Stimulated activated CD4-positive, alpha-beta T cell treated with anti-CD3 and anti-CD28 coated beads, Interleukin-1b, Interleukin-23, amount 100 ng/mL, for 24 hours (primary cell): ENCODE data around the gene BMPR1B.
"Not testable (repeated sequence)": the region's sequence is repeated elsewhere in the genome, so short reads cannot be mapped to it uniquely, and the experiment has no call there.

Source experiments
- DNase-seq, 4 experiments: peaks; one replicate each; pipeline ENCODE4 v3.0.0-alpha.2; 2020; ENCODE audit warnings: low read depth in 4 of 4, low spot score in 1 of 4

BMPR1B gene

DNA sequence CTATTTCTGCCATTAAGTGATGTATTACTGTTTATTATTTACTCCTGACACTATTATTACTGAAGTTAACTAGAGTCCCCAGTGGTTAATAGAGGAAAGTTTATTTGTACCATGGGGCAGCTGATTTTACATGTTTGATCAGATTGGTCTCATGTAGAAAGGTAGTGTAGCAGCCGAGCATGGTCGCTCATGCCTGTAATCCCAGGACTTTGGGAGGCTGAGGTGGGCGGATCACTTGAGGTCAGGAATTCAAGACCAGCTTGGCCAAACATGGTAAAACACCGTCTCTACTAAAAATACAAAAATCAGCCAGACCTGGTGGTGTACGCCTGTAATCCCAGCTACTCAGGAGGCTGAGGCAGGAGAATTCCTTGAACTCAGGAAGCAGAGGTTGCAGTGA lies 74.6 kb downstream of the BMPR1B start:
- not testable (repeated sequence) for DNase-seq

DNA sequence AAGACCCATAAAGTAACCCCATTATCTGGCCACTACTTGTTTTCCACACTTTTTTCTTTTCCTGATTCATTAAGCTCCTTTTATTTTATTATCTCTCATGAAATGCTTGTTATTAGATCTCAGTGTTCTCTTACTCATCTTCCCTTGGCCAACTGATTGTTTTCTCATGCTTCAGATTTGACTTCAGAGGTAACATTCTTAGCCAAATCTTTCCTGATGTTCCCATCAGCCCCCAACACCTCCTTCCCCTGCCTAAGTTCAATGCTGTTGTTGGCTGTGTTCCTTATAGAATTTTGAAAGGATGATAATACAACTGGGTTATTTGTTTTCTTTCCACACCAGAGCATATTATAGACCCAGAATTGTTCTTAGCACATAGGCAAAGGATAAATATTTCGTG lies 75.6 kb downstream of the BMPR1B start:
- no peak for DNase-seq

- no peak for DNase-seq
Observed at GRCh38 chr4:94834501-94834900, 76.7 kb downstream of the BMPR1B start.

DNA sequence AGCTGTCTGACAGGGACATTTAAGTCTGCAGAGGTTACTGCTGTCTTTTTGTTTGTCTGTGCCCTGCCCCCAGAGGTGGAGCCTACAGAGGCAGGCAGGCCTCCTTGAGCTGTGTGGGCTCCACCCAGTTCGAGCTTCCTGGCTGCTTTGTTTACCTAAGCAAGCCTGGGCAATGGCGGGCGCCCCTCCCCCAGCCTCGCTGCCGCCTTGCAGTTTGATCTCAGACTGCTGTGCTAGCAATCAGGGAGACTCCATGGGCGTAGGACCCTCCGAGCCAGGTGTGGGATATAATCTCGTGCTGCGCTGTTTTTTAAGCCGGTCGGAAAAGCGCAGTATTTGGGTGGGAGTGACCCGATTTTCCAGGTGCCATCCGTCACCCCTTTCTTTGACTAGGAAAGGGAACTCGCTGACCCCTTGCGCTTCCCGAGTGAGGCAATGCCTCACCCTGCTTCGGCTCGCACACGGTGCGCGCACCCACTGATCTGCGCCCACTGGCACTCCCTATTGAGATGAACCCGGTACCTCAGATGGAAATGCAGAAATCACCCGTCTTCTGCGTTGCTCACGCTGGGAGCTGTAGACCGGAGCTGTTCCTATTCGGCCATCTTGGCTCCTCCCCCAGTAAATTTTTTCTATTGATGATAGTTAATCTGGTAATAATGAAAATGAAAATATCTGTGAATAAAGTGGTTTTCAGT lies 83.6 kb downstream of the BMPR1B start:
- DNase-seq, result not testable (repeated sequence)

DNA sequence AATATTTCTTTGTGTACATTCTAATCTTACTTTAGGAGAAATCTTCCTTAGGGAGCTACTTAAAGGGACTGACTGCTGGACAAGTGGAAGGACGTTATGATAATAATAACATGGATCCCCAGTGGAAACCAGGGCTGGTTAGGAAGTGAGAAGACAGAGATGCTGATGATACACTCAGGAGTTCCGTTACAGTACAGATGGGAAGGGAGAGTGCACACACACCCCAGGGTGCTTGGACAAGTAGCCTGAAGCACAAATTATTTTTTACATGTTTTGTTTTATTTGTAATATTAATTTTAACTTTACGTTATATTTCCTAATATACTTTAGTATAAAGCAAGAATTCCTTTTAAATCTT lies 84.1 kb downstream of the BMPR1B start:
- DNase-seq, result no peak

DNA sequence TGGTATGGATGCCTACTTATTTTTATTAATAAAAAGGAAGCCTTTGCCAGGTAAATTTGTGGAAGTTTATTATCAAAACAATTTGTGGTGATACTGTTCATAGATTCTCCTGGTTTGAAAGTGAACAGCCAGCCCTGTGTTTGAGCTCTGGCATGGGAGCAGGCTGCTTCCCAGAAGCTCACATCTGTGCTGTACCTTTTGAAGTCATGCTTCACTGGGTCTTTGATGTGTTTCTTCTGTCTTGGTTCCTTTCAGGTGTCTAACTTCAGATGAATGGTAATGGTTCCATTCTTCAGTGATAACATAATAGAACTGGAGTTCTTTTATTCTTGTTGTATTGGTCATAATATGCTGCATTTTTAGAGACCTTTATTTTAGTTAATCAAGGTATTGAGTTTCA lies 85.5 kb downstream of the BMPR1B start:
- no peak for DNase-seq

DNA sequence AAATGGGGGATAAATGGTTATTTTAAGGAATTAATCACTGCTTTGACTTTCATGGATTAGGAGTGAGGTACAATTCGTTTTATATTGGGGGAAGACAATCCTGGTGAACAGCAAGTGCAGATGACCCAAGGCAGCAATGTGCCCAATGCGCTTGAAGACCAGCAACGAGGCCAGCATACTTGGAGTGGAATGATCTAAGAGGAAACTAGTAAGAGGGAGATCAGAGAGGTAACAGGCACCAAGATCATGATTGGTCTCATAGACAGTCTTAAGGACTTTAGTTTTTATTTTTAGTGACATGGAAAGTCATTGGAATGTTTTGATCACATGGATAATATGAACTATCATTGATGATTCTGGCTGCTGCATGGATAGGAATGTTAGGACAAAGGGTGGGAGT lies 90.6 kb downstream of the BMPR1B start:
- no peak for DNase-seq

GRCh38 chr4:94849901-94850300 lies 92.1 kb downstream of the BMPR1B start:
- DNase-seq, result no peak

GRCh38 chr4:94852616-94853015 lies 94.9 kb downstream of the BMPR1B start:
- no peak for DNase-seq

DNA sequence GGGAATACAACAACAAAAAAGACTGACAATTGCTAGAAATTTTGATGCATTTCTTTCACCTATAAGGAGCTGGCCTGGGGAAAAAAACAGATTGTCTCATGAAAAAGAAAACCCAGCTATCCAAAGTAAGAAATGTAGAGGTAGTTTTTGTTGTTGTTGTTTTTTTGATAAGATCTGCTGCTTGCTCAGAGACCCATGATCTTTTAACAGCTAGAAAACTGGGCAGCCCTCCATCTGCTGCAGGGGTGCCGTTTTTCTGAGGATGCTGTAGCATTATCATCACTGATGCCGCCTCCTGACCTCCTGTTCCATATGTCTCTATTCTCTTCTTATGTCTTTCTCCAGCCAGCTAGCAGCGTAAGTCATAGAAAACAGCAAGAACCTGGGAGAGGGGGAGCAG lies 98.3 kb downstream of the BMPR1B start:
- DNase-seq, result no peak

DNA sequence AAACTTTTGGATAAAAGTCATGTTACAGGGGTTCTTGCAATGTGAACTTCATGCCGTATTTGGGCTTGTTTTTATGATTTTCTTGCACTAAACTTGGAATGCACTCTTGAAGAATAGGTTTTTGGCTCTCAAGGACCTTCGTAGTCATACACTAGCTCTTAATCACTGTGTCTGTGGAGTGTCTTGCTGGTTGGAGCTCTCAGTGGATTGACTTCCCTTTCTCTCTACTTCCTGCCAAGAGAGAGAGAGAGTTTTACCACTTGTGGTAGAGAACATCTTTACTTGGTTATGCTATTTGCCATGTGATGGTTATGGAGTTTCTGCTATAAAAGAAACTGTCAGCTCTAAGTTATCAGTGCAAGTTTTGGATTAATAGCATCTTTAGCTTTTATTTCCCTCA lies 112.4 kb downstream of the BMPR1B start:
- DNase-seq, result no peak

DNA sequence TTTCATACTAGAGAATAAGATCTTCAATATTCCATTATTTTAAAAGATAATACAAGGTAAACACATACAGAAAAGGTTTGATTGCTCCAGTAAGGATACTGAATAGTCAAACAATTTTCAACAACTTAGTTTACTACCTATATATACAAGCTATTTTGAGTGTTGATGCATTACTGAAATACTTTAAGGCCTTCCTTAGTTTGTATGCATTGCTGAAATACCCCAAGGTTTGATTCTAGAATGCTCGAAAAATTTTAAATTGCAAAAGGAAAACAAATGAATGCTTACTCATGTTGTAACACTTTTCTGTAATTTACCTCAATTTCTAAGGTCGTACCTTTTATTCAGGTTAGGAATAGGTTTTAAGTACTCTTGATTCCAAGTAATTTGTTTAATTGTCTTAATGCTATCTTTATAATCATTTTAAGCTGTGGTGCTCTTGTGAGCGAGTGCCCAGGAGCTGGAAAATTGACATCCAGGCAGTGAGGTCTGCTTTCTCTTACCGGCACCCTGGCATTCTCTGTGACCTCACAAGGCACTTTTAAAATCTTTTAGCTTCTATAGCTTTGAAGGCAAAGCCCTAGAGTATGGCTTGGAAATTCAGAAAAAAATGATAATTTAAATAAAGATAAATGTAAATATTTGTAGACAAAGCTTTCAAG lies 114.0 kb downstream of the BMPR1B start:
- no peak for DNase-seq

- DNase-seq, result no peak
Observed at GRCh38 chr4:94877973-94878372, 120.2 kb downstream of the BMPR1B start.

DNA sequence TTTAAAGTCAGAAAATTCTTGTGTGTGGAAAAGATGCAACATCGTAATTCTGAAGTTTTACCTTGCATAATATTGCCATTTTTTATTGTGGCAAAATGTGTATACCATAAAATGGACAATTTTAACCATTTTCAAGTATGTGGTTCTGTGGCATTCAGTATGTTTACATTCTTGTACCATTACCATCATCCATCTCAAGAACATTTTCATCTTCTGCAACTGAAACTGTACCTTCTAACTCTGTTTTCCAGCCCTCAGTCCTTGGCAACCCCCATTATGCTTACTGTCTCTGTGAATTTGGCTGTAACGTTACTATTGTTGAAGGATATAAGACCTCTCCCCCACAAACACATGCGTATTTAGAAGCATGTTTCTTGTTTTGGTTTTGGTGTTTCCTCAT lies 123.2 kb downstream of the BMPR1B start:
- DNase-seq, result no peak

DNA sequence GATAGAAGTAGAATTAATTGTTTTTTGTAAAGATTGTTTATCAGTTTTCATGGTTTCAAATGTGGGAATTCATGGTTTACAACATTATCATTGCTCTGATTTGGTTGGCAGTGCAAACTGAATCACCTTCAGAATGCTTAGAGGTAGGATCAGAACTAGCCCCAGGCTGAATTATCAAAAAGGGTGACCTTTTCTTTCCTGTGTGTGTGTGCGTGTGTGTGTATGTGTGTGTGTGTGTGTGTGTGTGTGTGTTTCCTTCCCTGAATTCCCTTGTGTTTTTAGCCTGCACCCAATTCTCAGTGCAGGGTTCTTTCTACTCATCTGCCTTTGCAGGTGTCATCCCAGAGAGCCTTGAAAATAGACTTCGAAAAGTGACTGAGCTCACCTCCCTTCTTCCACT lies 125.0 kb downstream of the BMPR1B start:
- DNase-seq, result no peak

DNA sequence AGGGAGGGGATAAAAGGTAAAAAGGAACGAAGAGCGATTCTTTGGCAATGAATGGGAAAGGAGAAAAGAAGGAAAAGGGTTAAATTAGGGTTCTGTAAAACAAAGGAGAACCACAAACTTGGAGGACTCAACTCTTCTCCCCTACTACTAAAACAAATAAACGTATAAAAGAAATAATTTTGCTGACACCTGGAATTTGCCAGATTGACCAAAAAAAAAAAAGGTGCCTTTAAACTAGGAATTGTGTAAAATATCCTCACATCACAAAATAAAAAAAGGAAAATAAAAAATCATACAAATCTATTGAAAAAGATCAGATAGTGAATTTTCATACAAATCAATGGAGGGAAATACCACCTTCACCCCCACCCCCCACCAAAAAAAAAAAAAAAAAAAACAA lies 129.3 kb downstream of the BMPR1B start:
- DNase-seq, result no peak

- DNase-seq, result no peak
Observed at GRCh38 chr4:94889523-94889922, 131.8 kb downstream of the BMPR1B start.

GRCh38 chr4:94889946-94890345 lies 132.2 kb downstream of the BMPR1B start:
- no peak for DNase-seq

GRCh38 chr4:94890579-94890978 lies 132.8 kb downstream of the BMPR1B start:
- DNase-seq, result no peak

DNA sequence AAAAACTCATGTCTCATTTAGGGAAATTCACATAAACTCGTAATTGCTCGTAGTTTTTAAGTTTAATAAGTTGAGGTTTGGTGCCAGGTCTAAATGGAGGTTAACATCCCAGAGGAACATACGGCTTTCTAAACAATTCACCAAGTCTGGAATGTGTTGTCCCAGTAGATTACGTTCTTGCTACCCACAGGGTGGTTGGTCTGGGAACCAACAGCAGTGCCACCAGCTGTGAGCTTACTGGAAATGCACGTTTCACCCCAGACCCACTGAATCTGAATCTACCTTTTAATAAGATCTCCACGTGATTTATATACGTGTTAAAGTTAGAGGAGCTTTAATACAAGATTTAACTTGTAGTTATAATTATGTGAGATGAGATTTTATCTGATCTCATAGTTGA lies 134.3 kb downstream of the BMPR1B start:
- DNase-seq, result no peak

DNA sequence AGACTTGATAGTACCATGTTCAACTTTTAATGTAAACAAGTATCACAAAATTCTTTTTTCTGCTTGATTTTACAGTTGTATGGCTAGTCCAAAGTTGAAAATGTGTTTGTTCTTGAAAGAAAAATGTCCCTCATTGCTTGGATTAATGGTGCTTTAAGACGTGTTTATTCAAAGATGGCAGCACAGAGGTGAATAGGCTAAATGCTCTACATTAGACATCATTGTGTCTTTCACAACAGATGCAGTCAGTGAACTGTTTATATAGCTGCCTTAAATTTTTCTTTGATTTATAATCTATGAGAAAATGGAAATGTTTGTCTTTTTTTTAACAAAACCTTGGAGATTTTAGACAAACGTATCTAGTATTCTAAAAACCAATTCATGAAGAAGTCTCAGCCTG lies 137.3 kb downstream of the BMPR1B start:
- DNase-seq, result no peak

DNA sequence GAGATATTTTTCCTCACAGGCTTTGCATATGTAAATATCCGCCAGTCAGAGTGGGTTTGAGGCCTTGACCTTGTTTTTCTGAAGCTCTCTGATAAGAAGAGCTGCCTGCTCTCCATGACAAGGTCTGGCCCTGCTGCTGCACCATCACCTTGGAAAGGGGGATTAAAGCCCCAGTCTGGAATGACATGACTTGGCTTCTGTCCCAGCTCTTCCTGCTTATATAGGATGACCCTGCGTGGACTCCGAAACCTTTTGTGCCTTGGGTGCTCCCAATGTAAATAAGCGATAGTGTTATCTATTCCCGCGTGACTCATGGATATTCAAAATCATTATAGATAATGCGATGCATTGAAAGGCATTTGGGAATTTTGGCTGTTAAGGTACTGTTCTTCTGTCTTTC lies 139.3 kb downstream of the BMPR1B start:
- DNase-seq, result no peak

DNA sequence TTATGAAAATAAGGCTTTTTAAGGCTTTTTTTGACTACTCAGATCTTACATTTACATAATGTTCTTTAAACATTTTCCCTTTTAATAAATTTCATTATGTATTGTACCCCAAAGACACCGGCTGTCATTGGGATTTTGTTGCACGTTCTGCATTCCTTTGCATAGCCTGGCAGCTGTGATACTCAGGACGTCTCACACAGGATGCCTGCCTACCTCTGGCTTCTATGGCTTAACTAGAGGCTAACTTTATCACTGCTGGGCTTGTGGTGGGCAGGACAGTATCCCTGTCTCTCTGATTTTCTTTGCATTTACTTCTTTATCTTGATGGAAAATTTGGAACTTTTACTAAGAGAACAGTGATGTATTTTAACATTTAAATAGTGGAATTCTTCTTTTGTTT lies 147.8 kb downstream of the BMPR1B start:
- no peak for DNase-seq
